HG03521 (cell line): ENCODE results near the gene TMPRSS4.

Source experiments
- ATAC-seq: cut with Tn5 transposase; IDR thresholded peaks from one replicate; pipeline ENCODE4 v1.9.1; 2021; ENCODE audit warnings: mild to moderate bottlenecking, moderate library complexity; ENCODE audit not compliant: unreplicated experiment

The TMPRSS4 gene

DNA sequence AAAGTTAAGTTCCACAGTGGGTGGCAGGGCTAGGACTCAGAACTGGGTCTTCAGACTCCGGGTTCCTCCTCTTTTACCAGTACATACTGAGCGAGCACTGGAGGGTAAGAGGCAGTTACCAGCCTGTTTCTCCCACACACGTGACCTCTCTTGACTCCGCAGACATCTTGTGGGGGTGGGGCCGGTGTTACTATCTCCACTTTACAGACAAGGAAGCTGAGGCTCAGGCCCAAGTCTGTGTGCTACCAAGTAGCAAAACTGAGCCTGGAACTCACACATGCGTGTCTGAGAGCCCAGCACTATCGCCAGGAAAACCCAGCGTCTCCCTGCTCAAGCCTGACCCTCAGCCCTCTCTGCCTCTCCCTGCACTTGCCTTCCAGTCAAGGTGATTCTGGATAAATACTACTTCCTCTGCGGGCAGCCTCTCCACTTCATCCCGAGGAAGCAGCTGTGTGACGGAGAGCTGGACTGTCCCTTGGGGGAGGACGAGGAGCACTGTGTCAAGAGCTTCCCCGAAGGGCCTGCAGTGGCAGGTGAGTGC lies 25.9 kb downstream of the TMPRSS4 start:
- no peak for ATAC-seq

DNA sequence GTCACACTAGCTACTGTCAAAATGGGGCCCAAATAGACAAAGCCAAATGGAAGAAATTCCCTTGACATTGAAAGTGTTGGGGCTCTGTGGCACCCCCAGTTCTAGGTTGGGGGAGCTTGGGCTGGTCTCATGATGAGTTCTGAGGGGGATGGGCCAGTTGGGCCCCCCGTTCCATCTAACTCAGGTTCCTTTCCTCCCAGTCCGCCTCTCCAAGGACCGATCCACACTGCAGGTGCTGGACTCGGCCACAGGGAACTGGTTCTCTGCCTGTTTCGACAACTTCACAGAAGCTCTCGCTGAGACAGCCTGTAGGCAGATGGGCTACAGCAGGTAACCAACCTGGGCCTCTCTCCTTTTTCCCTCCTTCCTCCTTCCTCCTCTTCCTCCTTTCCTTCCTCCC lies 27.6 kb downstream of the TMPRSS4 start:
- no peak for ATAC-seq

DNA sequence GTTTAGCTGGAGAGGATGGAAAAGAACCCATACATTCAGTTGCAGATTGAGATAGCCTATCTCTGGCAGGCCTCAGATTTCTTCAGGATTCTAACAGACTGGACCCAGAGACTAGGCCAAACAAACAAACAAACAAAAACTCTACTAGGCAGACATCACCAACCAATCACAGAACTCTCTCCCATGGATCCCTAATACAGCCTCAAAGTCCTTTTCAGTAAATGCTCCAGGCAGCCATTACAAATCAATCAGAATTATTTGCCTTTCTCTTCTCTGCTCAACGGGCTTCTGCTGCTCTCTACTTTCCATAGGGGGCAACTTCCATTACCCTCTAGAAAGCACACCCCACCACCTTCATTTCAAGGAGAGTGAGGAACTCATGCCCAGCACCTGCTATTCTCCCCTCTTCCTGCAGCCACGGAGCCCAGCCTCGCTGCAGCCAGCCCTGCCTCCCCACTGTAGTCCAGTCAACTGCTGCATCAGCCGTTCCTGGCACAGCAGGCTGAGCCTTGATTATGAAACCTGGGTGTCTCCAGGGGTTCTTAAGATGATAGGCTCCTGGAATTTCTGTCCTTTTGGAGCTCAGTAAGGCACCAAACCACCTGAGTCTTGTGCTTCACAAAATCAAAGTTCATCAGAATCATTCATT lies 28.9 kb downstream of the TMPRSS4 start:
- no peak for ATAC-seq

DNA sequence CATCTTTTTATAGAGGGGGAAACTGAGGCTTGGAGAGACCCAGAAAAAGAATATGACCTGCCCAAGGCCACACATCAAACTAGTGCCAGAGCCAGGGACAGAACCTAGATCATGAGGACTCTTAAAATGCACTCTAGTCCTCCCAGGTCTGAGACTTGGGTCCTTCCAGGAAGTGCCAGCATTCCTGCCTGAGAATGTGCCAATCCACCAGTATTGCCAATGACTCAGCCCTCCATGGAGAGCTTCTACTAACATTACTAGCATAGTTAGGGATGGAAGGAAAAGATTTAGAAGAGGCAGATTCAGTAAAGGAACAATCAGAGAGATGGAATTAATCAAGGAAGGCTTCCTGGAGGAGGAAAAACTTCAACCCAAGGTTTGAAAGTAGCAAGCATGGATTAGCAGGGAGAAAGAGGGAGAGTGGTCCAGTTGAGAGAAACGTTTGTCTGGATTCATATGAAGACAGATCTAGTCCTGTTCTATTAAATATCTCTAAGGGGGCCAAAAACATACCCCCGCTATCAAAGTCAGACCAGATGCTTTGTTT lies 30.0 kb downstream of the TMPRSS4 start:
- no peak for ATAC-seq

DNA sequence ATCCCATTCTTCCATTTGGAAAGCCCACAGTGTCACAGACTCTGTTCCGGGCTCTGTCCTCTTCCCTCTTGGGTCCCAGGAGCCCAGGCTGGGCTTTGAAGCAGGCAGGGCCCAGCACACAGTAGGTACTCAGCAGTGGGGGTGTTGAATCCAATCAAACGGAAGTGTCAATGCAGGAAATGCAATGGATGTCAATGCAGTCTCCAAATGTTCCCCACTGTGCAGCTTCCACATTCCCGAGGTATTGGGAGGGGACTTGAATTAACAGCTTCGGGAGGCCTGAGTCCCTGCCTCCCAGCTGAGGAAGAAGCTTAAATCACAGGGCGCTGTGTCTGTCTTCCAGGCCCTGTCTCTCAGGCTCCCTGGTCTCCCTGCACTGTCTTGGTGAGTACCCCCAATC lies 31.6 kb downstream of the TMPRSS4 start:
- ATAC-seq, result no peak

DNA sequence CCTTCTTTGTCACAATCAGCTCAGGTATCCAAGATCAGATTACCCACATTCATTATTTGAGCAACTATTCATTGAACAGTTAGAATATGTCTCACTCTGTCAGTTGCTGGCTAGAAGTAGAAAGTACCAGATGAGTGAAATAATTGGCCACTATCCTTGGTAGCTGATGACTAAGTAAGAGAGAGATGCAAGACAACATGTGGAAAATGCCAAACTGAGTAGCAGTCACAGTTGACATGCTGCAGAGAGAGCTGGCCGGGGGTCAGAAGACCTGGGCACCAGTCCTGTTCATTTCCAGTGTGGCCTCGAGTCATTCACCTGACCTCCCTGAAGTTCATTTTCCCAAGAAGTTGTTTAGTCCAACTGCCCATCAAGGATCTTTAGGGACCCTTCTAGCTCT lies 32.4 kb downstream of the TMPRSS4 start:
- no peak for ATAC-seq

DNA sequence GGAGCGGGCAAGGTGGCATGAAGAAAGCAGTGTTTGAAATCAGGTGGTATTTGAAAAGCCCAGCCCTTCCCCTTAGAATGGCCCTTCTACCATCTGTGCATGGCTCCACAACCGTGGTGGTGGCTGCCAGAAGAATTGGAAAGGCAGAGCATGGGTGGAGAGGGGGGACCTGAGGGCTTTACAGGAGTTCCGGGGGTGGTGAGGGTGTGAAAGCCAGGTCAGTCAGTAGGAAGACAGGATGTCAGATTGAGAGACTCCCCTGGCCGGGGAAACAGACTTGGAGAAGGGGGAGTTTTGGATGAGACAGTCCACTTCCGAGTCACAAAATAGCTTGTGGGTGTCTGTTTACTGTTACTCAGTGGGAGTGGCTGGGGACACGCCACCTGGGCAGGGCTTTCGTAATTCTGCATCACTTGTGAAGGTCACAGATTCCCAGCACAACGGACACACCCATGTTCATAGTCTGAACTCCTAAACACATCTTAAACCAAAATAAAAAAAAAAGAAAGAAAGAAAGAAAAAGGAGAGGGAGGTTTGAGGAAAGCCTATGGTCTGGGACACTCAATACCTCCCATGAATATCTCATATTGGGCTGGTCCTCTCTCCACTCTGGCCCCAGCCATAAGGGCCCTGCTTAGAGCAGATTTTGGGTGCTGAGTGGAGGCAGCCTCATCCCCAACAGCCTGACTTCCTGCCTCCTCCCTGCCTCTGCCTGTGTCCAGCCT lies 34.3 kb downstream of the TMPRSS4 start:
- no peak for ATAC-seq

DNA sequence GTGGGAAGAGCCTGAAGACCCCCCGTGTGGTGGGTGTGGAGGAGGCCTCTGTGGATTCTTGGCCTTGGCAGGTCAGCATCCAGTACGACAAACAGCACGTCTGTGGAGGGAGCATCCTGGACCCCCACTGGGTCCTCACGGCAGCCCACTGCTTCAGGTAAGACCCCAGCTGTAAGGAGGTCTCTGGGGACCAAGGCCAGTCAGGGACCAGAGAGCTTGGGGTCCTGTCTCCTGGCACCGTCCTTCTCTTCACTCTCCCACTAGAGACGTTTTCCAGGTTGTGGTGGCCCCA lies 34.8 kb downstream of the TMPRSS4 start:
- no peak for ATAC-seq

DNA sequence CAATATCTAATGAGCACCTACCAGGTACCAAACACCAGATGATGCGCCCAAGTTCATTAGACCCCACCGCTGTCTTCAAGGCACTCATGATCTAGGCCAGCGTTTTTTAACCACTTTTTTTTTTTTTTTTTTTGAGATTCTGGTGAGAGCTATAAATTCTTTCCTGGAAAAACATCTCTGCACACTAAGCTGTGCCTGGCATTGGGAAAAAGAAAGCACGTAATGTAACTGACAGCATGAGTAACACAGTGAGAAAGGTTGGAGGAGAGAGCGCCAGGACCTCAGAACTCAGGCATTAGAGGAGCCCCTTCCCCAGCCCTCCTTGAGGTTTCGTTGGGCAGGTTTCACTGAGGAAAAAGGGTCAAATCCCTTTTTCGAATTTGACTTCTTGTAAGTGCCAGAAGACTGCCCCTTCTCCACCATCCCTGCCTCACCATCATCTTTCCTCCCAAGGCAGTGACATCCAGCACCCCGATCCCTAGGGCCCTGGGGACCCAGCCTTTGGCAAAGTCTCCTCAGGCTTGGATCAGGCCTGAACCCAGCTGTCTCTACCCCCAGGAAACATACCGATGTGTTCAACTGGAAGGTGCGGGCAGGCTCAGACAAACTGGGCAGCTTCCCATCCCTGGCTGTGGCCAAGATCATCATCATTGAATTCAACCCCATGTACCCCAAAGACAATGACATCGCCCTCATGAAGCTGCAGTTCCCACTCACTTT lies 36.0 kb downstream of the TMPRSS4 start:
- no peak for ATAC-seq

DNA sequence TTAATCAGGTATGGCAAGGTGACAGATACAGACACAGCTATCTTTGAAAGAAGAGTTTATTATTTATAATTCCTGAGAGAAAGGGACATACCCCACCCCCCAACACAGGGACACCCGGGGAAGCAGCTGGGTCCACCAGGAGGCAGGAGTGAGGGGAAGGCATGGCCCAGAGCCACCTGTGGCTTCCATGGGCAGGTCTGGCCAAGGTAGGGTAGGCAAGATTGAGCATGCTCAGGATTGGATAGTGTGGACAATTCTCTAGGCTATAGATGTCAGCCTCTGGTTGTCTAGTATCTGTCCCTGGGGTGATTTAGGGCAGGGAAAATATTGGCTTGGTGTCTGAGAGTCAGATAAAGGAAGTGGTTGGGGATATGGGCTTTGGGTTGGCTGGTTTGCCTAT lies 37.4 kb downstream of the TMPRSS4 start:
- no peak for ATAC-seq

DNA sequence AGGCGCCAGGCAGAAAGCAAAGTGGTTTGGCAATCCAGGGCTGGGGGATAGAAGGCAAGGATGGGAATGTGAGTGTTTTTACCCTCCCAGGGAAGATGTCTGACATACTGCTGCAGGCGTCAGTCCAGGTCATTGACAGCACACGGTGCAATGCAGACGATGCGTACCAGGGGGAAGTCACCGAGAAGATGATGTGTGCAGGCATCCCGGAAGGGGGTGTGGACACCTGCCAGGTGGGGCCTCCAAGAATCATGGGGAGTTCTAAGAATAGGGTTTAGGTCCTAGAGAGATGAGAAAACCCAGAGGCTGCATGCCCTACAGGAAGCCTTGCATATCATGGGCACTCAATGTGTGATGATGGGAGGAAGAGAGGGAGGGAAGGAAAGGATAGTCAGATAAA lies 38.2 kb downstream of the TMPRSS4 start:
- ATAC-seq, result no peak

DNA sequence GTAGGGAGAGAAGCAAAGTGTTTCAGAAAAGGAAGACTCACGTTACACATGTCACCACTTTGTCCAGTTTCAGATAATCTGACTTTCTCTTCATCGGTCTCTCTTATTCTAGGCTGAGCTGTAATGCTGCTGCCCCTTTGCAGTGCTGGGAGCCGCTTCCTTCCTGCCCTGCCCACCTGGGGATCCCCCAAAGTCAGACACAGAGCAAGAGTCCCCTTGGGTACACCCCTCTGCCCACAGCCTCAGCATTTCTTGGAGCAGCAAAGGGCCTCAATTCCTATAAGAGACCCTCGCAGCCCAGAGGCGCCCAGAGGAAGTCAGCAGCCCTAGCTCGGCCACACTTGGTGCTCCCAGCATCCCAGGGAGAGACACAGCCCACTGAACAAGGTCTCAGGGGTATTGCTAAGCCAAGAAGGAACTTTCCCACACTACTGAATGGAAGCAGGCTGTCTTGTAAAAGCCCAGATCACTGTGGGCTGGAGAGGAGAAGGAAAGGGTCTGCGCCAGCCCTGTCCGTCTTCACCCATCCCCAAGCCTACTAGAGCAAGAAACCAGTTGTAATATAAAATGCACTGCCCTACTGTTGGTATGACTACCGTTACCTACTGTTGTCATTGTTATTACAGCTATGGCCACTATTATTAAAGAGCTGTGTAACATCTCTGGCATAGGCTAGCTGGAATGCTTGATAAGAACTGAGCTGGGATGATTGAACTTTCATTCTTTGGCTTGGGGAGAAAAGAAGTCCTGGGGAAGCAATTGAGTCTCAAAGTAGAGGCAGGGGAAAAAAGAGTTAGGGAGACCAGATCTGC lies 41.1 kb downstream of the TMPRSS4 start:
- ATAC-seq, result no peak

DNA sequence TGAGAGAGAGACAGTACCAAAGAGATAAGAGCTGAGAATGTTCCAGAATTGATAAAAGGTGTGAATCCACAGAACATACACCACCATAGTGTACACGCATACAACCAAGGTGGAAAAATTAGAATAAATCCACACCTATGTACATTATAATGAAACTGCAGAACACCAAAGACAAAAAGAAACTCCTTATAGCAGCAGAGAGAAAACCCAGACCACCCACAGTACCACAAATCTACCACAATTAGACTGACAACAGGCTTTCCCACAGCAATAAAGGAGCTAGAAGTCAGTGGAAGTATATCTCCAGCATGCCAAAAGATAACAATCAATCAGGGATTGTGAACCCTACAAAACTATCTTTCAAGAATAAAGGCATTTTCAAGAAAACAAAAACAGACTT lies 43.9 kb downstream of the TMPRSS4 start:
- no peak for ATAC-seq

DNA sequence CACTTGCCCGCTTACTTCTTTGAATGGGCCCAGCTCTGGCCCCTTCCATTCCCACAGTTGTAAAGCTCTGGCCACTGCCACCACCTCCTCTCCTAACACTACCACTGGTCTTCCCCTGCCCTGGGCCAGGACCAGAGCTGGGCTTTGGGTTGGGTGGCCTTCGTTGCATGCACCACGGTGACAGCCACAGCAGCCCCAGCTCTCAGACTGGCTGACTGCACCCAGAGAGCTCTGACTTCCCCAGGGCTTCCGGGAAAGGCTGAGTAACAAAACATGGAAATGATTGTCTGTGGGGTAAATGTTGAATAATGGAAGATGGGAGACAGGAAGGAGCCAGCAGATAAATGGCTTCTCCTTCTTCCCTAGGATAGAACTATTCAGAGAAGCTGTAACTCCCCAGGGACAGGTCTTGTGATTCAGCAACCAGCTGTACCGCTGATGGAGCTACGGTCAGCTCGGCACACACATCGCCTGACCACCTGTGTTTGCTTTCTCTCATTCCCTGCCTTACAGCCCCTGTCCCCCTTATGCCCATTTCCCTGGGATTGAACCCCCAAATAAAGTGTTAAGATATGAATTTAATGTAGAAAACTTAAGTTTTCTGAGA lies 48.2 kb downstream of the TMPRSS4 start:
- ATAC-seq, result no peak

DNA sequence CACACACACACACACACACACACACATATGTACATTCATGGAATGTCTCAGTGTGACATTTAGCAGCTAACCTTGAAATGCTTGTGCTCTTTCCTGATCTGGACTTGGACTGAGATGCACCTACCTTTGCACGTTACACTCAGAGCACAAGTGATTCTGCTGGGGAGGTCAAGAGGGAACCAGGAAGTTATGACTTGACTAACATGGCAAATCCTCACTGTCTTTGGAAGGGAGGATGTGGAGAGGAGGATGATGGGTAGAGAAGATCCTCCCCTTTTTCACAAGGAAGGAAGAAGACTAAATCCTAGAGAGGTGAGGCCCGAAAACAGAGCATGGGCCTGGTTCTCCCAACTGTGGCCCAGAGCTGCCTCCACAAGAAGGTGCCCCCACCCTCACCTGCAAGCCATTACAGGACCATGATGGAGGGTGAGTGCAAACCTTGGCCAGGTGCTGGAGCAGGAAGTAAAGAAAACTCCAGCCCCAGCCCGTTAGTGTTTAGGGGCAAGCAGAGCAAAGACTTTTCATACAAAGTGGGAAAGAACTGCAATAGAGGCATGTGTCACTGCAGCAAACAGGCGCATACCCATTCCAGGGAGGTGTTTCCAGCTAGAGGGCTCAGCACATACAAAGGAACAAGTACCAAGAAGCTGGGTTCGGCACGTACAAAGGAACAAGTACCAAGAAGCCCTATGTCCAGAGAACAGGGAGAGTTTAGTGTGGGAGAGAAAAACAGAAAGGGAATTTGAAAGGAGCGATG lies 49.4 kb downstream of the TMPRSS4 start:
- no peak for ATAC-seq

DNA sequence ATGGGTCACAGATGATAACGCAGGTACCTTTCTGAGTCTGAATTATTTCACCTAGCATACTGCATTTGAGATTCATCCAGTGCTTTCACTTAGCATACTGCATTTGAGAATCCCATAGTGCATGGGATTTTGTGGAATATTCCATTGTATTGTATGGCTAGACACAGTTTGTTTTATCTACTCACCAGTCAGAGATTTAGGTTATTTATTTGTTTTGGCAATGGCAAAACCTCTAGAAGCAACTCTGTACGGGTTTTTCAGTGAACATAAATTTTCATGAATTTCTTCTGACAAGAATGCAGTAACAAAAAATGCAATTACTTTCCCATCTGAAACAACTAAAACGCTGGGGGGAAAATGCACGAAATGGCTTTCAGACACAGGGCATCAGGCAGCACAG lies 51.4 kb downstream of the TMPRSS4 start:
- no peak for ATAC-seq

DNA sequence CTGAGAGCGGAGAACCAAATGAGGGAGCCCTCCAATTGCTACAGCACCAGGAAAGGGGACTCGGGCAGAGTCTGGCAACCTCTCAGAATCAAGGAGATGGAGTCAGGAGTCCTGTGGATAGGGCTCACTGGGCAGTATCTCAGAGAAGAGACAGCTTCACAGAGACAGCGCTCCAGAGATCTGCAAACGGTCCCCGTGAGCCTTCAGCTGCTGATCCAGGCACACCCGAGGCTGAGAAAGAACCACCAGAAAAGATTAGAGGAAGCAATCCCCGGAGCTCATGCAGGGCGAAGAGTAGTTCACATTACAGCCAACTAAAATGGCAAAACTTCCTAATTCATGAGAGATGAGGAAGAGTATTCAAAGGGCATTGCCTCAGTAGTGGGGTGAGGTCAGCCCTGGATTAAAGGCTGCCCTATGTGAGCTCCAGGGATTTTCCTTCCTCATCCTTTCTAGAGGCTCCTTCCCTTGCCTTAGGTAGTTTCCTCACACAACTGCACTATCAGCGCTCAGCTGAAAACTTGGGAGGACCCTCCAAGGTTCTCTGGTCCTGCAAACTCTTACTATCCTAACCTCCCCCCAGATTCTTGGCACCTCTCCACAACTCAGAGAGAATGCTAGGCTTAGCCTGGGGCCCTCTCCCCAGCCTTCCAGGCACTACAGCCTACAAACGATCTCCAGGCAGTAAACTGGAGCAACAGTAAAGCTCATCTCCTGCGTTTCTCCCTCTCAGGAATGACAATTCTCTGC lies 52.0 kb downstream of the TMPRSS4 start:
- no peak for ATAC-seq

DNA sequence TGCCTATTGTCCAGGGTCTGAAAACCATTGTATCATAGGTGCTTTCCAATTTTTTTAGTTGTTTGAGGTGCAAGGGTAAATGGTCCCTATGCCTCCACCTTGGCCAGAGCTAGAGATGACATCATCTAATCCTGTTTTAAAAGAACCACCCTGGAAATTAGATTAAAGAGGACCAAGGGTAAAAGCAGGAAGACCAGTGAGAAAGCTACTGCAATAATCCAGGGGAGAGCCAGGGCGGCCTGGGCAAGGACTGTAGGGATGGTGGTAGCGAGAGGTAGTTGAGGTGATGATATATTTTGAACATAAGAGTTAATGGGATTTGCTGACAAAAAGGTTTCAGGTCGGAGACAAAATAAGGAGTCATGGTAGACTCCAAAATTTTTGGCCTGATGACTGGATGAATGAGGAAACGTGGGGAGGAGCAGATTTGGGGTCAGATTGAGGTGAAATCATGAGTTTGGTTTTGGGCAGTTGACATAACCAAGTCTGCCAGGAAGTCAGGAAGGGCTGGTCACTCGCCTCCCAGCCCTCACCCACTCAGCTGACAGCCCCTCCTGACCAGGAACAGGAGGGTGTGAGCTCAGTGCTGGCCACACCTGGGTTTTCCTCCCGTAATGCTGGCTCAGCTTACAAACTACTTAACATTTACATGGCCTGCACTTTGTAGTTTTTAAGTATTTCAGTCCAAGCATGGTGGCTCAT lies 52.7 kb downstream of the TMPRSS4 start:
- no peak for ATAC-seq
